A549 (cell line): ENCODE measurements around the gene TRAPPC1.
A peak's percentile ranks its signal among the peaks of the same experiment; 100 is the strongest.

Experiments used
- BHLHE40 ChIP-seq: IDR thresholded peaks from 2 replicates; pipeline ENCODE4 v1.6.1; 2012; ENCODE audit warnings: low read depth, low read length, inconsistent platforms
- EP300 ChIP-seq, 2 experiments: fragments of >200 bp; sonication (Bioruptor Twin); formaldehyde crosslinking; IDR thresholded peaks; 2 replicates in 1 of 2; 3 replicates in 1 of 2; pipeline ENCODE4 v1.6.1; 2016 to 2017
- MYC ChIP-seq: IDR thresholded peaks from 2 replicates; pipeline ENCODE4 v1.6.1; 2012; ENCODE audit warnings: mild to moderate bottlenecking, inconsistent platforms, low read length, improper control_type of control experiment, borderline replicate concordance
- POLR2A ChIP-seq: IDR thresholded peaks from 2 replicates; pipeline ENCODE4 v1.6.1; 2012; ENCODE audit warnings: mild to moderate bottlenecking, low read length
- TF ChIP-seq, protein P1 (sequence below): fragments of >200 bp; sonication (Bioruptor Twin); formaldehyde crosslinking; IDR thresholded peaks from 3 replicates; pipeline ENCODE4 v1.5.1; 2016

- TF ChIP-seq, protein P1, sequence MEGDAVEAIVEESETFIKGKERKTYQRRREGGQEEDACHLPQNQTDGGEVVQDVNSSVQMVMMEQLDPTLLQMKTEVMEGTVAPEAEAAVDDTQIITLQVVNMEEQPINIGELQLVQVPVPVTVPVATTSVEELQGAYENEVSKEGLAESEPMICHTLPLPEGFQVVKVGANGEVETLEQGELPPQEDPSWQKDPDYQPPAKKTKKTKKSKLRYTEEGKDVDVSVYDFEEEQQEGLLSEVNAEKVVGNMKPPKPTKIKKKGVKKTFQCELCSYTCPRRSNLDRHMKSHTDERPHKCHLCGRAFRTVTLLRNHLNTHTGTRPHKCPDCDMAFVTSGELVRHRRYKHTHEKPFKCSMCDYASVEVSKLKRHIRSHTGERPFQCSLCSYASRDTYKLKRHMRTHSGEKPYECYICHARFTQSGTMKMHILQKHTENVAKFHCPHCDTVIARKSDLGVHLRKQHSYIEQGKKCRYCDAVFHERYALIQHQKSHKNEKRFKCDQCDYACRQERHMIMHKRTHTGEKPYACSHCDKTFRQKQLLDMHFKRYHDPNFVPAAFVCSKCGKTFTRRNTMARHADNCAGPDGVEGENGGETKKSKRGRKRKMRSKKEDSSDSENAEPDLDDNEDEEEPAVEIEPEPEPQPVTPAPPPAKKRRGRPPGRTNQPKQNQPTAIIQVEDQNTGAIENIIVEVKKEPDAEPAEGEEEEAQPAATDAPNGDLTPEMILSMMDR, result no peak; the same call in 2 of the 3 replicates
- TF ChIP-seq POLR2A, result no peak
- 0 out of 2 replicates have a peak, but pooled peaks have one; percentile 39 for TF ChIP-seq MYC
- TF ChIP-seq BHLHE40, result no peak
- TF ChIP-seq EP300 (IDR thresholded peaks at IDR 0.05), result no peak
Measured at GRCh38 chr17:7889166-7889955, 42.4 kb downstream of the TRAPPC1 start.
